Measurements from ENCODE around the gene CD151.

CD151 gene

DNA sequence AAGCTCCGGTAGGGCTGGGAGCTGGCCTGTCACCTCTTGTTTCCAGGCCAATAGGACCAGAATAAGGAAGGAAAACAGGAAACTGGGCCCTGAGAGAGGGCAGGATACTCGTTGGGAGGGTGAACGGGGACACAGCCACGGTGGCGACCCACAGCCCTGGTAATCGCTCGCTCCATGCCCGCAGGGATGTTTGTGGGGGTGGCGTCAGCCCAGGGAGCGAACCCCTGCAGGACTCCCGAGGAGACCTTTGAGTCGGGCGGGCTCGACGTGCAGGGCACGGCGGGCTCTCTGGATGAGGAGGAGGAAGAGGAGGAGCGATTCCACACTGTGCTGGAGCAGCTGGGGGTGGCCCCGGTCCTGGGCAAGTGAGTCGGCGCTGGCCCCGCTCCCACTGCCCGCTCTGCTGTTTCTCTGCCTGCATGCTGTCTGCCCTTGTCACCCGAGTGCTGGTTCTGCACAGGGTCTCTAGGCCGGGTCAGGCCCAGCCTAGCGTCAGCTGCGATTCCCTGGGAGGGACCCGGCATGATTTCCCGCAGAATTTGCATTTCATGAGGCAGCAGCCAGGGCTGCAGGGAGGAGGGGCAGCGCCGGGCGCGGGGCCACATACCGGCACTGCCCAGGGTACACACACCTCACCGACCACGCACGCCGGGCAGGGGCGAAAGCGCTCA is 3.4 kb upstream of the CD151 start:
- peak; percentile 48 for DNase-seq (ENCODE audit: low read depth, low spot score)

DNA sequence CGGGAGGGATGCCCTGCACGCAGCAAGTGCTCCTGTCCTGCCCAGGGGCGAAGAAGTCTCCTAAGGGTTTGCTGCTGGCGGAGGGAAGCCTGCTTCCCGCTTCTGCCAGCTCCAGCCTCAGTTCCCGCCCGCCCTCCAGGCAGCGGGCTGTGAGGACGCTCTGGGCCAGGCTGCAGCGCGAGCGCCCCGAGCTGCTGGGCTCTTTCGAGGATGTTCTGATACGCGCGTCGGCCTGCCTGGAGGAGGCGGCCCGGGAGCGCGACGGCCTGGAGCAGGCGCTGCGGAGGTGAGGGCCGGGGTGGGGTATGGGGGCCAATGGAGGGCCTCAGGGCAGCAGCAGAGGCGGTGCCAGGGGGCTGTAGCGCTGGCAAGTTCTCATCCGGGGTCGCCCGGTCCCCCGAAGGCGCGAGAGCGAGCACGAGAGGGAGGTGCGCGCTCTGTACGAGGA is 2.9 kb upstream of the CD151 start:
- no peak for DNase-seq (ENCODE audit: low read depth, low spot score)

DNA sequence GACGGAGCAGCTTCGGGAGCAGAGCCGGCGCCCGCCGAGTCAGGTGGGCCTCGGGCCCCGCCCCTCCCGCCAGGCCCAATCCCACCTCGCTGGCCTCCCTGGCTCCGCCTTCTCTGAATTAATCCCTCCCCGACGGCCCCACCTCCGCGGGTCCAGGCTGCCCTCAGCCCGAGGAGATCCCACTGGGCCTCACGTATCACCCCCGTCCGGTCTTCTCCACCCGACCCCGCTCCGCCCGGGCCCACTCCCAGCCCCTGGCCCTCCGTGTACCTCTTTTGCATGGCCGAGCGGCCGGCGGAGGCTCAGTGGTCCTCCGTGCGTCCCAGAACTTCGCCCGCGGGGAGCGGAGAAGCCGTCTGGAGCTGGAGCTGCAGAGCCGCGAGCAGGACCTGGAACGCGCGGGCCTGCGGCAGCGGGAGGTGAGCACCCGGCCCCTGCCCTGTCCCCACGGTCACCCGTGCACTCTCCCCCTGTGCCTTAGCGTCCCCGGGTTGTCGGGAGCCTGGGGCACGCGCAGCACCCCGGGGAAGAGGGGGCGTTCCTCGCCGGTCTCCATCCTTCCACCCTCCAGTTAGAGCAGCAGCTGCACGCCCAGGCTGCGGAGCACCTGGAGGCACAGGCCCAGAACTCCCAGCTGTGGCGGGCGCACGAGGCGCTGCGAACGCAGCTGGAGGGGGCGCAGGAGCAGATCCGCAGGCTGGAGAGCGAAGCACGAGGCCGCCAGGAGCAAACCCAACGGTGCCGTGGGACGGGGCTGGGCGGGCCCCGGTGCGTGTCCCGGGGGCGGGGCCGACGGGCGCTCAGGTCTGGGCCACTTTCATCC is 2.2 kb upstream of the CD151 start:
- DNase-seq (ENCODE audit: low read depth, low spot score), result peak; percentile 90

DNA sequence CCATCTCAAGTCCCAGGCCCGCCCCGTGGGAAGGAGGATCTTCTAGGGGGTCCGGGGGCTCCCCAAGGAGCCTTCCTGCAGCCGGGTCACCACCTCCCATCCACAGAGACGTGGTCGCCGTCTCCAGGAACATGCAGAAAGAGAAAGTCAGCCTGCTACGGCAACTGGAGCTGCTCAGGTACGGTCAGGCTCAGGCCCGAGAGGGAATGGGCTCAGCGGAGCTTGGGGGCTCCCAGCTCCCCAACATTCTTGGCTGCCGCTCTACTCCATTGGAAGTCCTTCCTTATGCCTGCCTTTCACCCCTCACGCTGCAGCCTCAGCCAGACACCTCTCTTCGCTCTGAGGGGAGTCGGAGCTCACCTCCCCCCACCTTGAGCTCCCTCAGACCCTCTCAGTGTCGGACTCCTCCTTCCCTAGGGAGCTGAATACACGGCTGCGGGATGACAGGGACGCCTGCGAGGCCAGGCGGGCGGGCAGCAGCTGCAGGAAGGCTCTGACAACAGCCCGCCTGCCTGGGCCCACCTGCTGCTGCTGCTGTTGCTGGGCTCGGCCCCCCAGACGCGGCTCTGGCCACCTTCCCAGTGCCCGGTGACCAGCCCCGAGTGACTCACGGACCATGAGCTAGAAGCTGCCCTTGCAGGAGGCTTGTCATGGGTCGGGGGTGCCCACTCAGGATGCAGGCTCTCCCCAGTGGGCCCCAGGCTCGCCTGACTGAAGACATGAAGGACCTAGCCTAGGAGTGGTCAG is 1.5 kb upstream of the CD151 start:
- DNase-seq (ENCODE audit: low read depth, low spot score), result peak; percentile 37

DNA sequence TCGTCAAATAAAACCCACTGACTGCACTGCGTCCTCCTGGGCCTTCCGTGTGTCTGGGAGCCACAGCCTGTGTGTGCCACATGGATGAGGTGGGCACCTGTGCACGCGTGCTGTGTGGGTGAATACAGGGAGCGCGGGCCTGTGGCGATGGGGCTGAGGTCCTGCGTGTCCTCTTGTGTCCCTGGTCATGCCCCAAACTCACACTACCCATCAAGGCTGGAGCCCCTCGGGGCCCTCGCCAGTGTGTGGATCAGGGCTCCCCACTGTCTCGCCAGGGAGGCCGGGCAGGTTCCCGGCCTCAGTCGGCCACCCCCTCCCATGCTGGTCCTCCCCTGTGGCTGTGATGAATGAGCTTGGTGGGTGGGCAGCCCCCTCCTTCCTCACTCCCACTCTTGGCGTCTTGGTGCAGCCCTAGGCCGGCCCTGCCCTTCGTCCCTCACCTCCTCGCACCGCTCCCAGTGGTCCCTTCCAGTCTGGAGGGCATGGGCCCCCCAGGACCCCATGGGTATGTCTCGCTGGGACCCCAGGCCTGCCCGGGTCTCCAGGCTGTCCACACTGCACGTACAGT is 707 bp upstream of the CD151 start:
- DNase-seq (ENCODE audit: low read depth, low spot score), result no peak

DNA sequence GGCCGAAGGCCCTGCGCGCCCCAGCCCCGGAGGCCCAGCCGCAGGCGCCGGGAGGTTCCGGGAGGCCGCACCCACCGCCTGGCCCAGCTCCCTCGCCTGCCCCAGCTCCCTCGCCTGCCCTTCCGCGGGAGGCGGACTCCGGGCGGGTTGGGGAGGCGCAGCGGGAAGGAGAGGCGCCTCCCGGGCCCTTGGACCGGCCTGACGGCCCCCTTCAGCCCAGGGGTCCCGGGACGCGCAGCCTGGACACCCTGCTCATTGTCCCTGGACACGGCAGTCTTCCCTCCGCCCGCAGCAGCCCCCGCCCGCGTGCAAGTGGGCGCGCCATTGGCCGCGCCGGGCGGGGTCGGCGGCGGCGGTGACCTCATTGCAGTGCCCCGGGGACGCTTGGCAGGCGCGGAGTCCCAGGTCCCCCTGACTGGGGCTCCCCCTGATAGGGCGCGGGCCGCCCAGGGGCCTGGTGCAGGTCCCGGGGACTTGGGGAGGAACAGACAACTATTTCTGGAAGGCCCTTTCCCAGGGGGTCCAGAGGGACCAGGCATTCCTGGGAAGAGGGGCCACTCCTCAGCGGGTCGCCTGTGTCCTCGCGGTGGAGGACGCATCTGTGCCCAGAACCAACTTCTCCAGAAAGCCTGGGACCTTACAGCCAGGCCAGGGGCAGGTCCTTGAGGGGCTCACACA is 501 bp downstream of the CD151 start:
- DNase-seq (ENCODE audit: low read depth, low spot score), result peak; percentile 63

DNA sequence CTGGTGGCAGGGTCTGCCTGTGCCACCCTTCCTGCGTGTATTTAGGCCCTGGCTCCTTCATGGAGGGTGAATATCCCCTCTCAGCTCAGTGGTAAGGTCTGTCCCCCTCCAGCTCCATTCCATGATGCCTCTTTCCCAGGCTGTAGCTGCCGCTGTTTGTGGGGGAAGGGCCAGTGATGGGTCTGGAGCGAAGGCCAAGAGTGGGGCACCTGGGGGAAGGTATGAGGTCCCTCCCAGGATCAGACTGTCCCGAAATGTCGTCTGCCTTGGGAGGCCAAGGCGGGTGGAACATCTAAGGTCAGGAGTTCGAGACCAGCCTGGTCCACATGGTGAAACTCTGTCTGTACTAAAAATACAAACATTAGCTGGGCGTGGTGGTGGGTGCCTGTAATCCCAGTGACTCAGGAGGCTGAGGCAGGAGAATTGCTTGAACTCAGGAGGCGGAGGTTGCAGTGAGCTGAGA is 1.1 kb downstream of the CD151 start:
- DNase-seq (ENCODE audit: low read depth, low spot score), result no peak

DNA sequence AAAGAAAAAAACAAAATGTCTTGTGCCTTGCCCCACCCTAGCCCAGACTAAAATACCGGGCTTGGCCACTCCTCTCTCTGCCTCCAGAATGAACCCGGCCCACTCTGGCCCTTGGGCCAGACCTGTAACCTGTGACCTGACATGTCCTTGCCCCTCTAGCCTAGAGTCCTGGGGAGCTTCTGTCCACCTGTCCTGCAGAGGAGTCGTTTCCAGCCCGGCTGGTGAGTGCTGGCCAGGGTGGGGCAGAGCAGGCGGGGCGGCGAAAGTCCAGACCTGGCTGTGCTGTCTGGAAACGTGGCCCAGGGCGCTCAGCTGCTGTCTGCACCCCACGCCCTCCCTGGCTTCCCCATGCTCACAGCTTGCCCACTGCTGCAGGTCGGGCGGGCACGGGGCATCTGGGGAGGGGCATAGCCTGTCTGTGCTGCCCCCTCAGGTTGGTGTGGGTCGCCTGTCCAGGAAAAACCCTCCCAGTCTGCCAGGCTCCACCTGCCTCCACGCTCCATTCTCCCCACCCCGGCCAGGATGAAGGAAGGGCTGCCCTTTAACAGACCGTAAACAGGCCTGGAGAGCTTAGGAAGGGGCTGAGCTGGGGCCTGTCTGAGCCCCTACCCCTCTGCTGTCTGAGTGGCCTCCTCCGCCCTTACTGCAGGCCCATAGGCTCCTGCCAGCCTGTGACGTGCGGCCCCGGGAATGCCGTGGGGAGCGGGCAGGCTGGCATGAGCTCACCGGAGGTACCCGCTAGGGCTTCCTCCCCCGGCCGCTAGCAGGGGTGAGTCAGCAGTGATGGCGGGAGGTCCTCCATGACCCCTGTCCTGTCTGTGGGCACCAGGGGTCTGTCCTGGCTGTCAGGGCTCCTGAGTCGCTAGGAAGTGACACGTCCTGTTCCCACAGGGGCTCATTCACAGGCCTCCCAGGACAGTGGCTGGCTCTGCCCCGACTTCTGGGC is 1.9 kb downstream of the CD151 start:
- DNase-seq (ENCODE audit: low read depth, low spot score), result no peak

DNA sequence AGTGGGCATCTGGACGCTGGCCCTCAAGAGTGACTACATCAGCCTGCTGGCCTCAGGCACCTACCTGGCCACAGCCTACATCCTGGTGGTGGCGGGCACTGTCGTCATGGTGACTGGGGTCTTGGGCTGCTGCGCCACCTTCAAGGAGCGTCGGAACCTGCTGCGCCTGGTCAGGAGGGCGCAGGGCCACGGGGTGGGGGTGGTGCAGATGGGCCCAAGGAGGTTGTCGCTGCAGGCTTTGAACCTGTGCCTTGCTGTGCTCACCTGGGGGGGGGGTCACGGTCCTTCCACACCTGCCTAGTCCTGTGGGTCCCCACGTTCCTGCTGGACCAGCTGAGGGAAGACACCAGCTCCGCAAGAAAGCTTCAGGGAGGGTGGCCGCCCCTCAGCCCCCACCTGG is 3.5 kb downstream of the CD151 start:
- no peak for DNase-seq (ENCODE audit: low read depth, low spot score)

DNA sequence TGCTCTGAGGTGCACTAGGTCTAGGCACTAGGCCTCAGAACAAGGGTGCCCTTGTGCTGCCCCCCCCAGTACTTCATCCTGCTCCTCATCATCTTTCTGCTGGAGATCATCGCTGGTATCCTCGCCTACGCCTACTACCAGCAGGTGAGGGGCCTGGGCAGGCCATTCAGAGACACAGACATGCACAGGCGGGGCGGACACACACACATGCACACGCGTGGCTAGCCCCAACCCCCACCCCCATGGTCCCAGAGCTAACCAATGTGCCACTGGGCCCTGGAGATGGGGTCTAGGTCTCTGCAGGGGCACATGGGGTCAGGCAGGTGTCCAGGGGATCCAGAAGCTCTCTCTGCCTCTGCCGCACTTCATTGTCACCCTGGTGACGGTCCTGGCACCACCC is 3.9 kb downstream of the CD151 start:
- no peak for DNase-seq (ENCODE audit: low read depth, low spot score)

DNA sequence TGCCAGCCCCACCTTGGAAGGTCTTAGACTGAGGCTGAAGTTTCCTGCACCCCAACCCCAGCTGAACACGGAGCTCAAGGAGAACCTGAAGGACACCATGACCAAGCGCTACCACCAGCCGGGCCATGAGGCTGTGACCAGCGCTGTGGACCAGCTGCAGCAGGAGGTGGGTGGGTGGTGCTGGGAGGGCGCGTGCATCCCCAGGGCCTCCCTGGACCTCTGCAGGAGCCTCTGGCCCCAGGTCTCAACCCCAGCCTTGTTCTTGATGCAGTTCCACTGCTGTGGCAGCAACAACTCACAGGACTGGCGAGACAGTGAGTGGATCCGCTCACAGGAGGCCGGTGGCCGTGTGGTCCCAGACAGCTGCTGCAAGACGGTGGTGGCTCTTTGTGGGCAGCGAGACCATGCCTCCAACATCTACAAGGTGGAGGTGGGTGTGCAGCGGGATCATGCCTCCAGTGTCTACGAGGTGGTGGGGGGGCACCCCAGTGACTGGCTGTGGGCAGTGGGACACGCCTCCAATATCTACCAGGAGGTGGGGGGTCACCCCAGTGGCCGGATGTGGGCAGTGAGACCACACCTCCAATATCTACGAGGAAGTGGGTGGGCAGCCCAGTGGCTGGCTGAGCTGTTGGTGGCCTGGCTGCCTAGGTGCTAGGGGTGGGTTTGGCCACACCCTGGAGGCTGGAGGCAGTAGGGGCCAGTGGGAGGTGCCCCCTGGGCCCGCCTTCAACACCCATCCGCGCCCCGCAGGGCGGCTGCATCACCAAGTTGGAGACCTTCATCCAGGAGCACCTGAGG is 4.6 kb downstream of the CD151 start:
- DNase-seq (ENCODE audit: low read depth, low spot score), result no peak

DNA sequence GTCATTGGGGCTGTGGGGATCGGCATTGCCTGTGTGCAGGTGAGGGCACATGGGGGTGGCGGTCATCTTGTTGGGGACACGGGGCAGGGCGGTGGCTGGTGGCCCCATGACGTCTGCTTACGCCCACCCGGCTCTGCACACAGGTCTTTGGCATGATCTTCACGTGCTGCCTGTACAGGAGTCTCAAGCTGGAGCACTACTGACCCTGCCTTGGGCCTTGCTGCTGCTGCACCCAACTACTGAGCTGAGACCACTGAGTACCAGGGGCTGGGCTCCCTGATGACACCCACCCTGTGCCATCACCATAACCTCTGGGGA is 5.2 kb downstream of the CD151 start:
- no peak for DNase-seq (ENCODE audit: low read depth, low spot score)

DNA sequence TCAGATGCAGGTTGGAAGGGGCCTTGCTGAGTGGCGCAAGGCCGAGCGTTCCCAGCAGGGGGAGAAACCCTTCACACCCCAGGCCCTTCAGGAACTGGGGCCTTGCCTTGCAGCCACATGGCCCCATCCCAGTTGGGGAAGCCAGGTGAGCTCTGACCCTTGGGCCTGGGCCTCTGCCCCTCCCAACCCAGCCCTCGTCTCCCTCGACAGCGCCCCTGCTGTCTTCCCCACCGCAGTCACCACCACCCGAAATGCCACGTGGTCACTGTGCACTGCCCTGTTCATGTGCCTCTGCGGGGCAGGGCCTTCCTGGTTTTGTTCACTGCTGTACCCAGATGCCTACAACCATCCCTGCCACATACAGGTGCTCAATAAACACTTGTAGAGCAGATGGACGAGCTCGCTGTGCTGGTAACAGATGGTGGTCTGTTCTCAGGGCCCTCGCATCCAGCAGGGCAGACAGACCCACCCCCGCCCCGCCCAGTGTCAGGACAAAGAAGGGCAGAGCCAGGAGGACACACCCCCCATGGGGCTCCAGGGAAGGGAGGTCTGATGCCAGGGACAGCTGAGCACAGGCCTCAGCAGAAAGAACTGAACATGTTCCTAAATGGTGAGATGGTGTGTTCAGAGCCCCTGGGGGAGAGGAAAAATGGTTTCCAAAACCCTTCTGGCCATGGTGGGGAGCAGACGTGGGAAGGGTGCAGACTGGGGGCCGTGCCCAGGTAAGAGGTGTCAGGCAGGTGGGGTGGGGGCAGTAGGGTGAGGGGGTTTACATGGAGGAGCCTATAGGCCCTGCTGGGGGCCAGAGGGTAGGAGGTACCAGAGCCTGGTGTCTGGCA is 5.9 kb downstream of the CD151 start:
- DNase-seq (ENCODE audit: low read depth, low spot score), result peak; percentile 69

DNA sequence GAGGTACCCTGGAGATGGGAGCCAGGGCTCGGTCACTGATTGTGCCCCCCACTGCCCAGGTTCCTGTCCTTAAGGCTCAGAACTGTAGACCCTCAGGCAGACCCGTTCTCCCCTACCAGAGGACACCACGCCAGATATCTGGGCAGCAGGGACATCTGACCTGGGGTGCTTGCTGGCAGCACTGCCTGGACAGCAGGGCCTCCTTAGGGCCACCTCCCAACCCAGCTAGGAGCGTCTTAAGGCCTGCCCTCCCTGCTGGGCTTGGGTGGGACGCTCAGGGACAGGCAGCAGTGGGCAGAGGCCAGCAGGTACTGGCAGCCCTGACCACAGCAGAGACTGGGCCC is 6.5 kb downstream of the CD151 start:
- no peak for DNase-seq (ENCODE audit: low read depth, low spot score)

DNA sequence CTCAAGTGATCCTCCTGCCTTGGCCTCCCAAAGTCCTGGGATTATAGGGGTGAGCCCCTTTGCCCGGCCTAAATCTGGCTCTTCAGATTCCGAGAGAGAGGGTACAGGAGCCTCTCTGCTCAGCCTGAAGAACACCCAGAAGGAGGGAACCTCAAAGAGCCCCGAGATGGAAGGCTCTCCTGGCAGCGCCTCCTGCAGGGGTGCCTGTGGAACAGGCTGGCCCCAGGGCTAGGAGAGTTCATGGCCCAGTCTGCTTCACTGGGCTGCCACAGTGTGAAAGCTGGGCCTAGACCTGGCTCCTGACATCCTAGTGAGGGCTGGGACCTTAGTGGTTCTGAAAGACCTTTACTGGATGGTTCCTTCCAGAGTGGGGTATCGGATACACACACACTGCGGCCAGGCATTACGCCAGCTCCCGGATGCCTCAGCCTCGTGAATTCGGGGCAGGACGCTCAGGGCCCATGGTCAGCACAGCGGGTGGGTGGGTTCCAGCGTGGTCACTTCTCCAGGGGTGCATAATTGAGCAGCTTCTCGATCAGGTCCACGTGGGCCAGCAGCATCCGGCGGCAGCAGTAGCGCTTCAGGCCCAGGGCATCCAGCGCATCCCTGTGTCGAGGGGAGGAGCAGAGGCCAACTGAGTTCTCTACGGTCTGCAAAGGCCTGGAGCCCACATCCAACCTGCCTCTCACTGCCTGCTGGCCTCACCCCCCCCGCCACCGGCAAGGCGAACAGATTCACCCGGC is 7.3 kb downstream of the CD151 start:
- DNase-seq (ENCODE audit: low read depth, low spot score), result no peak

DNA sequence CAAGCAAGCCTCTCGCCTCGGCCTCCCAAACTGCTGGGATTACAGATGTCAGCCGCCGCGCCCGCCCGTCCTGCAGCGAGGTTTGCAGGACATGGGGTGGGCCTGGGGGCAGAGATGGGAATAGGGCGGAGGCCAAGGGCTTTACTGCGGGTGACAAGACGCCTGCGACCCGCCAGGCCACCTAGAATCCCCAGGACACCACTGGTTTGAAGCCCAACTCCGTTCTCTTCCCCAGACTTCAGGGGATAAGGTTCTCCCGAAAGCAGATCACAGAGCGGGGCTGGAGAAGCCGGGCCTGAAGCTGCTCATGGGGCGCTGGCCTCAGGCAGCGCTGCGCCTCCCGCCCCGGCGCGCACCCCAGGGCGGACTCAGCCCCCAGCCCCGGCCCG is 9.2 kb downstream of the CD151 start:
- DNase-seq (ENCODE audit: low read depth, low spot score), result peak; percentile 35

DNA sequence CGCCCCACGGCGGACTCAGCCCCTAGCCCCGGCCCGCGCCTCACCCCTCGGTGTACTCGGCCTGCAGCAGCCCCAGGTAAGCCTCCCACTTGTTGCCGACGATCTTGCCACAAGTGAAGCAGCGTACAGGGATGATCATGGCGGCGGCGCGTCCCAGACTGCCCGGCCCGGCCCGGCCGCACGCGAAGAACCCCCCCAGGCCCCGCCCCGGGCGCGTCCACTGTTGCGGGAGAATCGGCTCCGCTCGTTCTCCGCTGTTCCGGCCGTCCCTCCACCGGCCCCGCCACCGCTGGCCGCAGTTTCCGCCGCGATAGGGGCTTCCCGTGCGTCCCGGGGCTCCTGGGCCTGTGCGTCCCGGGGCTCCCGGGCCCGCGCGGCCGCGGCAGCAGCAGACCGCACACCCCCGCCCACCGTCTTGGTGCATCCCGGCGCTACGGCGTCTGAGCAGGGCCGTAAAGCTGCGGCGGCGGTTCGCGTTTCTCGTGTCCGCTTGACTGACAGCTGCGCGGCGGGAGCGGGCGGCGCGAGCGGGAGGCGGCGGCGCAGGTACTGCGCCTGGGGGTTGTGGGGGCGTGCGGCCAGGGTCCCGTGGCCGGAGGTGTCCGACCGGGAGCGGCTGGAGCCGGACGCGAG is 9.7 kb downstream of the CD151 start, which contains the start of the genes POLR2L and TSPAN4:
Gene POLR2L (minus strand): TSS at position 160 of the 633 bp plus-strand sequence. CDS start 21 bp downstream, at position 139.
Gene TSPAN4 (plus strand): TSS at position 483 of the 633 bp plus-strand sequence. CDS start 7,453 bp downstream, outside the sequence.
- DNase-seq (ENCODE audit: low read depth, low spot score), result peak; percentile 91
